GM23338 (cell line): ENCODE data around the gene SNX30. TPM values are rescaled to one million over a fixed set of nuclear protein-coding genes. Genes with fewer than 3 reads are reported as not detected.

Experiments used
- ATAC-seq: fragments of 200-7000 bp; cut with Tn5 transposase; 3 replicates; pipeline ENCODE4 v1.9.1; 2020
- DNase-seq: peaks from one replicate; pipeline ENCODE4 v3.0.0-alpha.2; 2015; ENCODE audit warnings: low spot score
- H2AFZ ChIP-seq: fragments of 200-600 bp; sonication (generic); 2 replicates; pipeline ENCODE4 v1.8.0; 2016; ENCODE audit warnings: antibody characterized with exemption, mild to moderate bottlenecking, moderate library complexity
- H3F3A ChIP-seq: fragments of 200-600 bp; sonication (generic); replicated peaks from 2 replicates; pipeline ENCODE4 v1.8.0; 2017; ENCODE audit warnings: antibody characterized with exemption, mixed run types, low read depth
- H3K27ac ChIP-seq: fragments of 200-600 bp; sonication (generic); 2 replicates; pipeline ENCODE4 v1.6.1; 2016; ENCODE audit warnings: low read depth
- H3K27me3 ChIP-seq: fragments of 200-600 bp; sonication (generic); 2 replicates; pipeline ENCODE4 v1.8.0; 2016; ENCODE audit warnings: mild to moderate bottlenecking, mixed run types, moderate library complexity; ENCODE audit not compliant: insufficient read depth
- H3K36me3 ChIP-seq: fragments of 200-600 bp; sonication (generic); 2 replicates; pipeline ENCODE4 v1.8.0; 2016; ENCODE audit warnings: mild to moderate bottlenecking; ENCODE audit not compliant: insufficient read depth
- H3K4me1 ChIP-seq: fragments of 200-600 bp; sonication (generic); 2 replicates; pipeline ENCODE4 v1.8.0; 2016; ENCODE audit warnings: mild to moderate bottlenecking, moderate library complexity; ENCODE audit not compliant: insufficient read depth
- H3K4me2 ChIP-seq: fragments of 200-600 bp; sonication (generic); 2 replicates; pipeline ENCODE4 v1.7.1; 2017; ENCODE audit warnings: mixed run types
- H3K4me3 ChIP-seq: fragments of 200-600 bp; sonication (generic); 2 replicates; pipeline ENCODE4 v1.6.1; 2016; ENCODE audit warnings: mixed run types
- H3K79me2 ChIP-seq: fragments of 200-600 bp; sonication (generic); replicated peaks from 2 replicates; pipeline ENCODE4 v1.8.0; 2017; ENCODE audit warnings: mild to moderate bottlenecking; ENCODE audit not compliant: insufficient read depth
- H3K9me2 ChIP-seq: fragments of 200-600 bp; sonication (generic); 2 replicates; pipeline ENCODE4 v1.8.0; 2017; ENCODE audit not compliant: insufficient read depth
- H4K20me1 ChIP-seq: fragments of 200-600 bp; sonication (generic); replicated peaks from 2 replicates; pipeline ENCODE4 v1.8.0; 2017; ENCODE audit warnings: mild to moderate bottlenecking; ENCODE audit not compliant: insufficient read depth
- H3K27ac Mint-ChIP-seq: 2 replicates; pipeline ENCODE4 v1.8.0; 2020; ENCODE audit warnings: inconsistent platforms, mild to moderate bottlenecking, moderate library complexity, mixed read lengths
- H3K27me3 Mint-ChIP-seq: 3 replicates; pipeline ENCODE4 v1.8.0; 2022; ENCODE audit warnings: low read depth, mild to moderate bottlenecking, moderate library complexity, mixed read lengths, inconsistent platforms; ENCODE audit not compliant: insufficient read depth, poor library complexity
- H3K36me3 Mint-ChIP-seq: 3 replicates; pipeline ENCODE4 v1.8.0; 2021; ENCODE audit warnings: low read depth, mild to moderate bottlenecking, inconsistent platforms, moderate library complexity, mixed read lengths
- H3K4me1 Mint-ChIP-seq: 3 replicates; pipeline ENCODE4 v1.8.0; 2020; ENCODE audit warnings: mild to moderate bottlenecking, inconsistent platforms, mixed read lengths
- H3K4me3 Mint-ChIP-seq: 3 replicates; pipeline ENCODE4 v1.8.0; 2021; ENCODE audit warnings: moderate library complexity, mild to moderate bottlenecking, inconsistent platforms, mixed read lengths
- H3K9me3 Mint-ChIP-seq: 3 replicates; pipeline ENCODE4 v1.8.0; 2020; ENCODE audit warnings: moderate library complexity, mild to moderate bottlenecking, inconsistent platforms, mixed read lengths
- CREB1 ChIP-seq: fragments of 250-450 bp; sonication (Bioruptor Pico); IDR thresholded peaks from 2 replicates; pipeline ENCODE4 v1.5.0; 2020; ENCODE audit warnings: low read depth, mild to moderate bottlenecking, moderate library complexity
- CTCF ChIP-seq, 2 experiments: fragments of 200-600 bp in 1 of 2; sonication (generic) in 1 of 2; conservative IDR thresholded peaks; 2 replicates each; pipeline versions ENCODE4 v1.5.1 to v1.6.1; 2016 to 2017; ENCODE audit warnings: antibody characterized with exemption in 2 of 2, low read depth in 2 of 2, mild to moderate bottlenecking in 2 of 2, moderate library complexity in 1 of 2
- ETS1 ChIP-seq: IDR thresholded peaks from 2 replicates; pipeline ENCODE4 v1.6.1; 2016; ENCODE audit warnings: antibody characterized with exemption
- EZH2 ChIP-seq: fragments of 200-600 bp; sonication (generic); IDR thresholded peaks from one replicate; pipeline ENCODE4 v1.8.0; 2017; ENCODE audit warnings: antibody characterized with exemption, mild to moderate bottlenecking, low read depth; ENCODE audit not compliant: unreplicated experiment
- EZH2phosphoT487 ChIP-seq: fragments of 200-600 bp; sonication (generic); IDR thresholded peaks from one replicate; pipeline ENCODE4 v1.8.1; 2018; ENCODE audit warnings: antibody characterized with exemption; ENCODE audit not compliant: unreplicated experiment
- JUNB ChIP-seq: IDR thresholded peaks from one replicate; pipeline ENCODE4 v1.6.1; 2016; ENCODE audit warnings: antibody characterized with exemption; ENCODE audit not compliant: unreplicated experiment
- NANOG ChIP-seq: IDR thresholded peaks from 2 replicates; pipeline ENCODE4 v1.6.1; 2016; ENCODE audit warnings: antibody characterized with exemption, borderline replicate concordance
- POLR2AphosphoS5 ChIP-seq: IDR thresholded peaks from 2 replicates; pipeline ENCODE4 v1.6.1; 2016; ENCODE audit warnings: antibody characterized with exemption, low read depth
- REST ChIP-seq: IDR thresholded peaks from one replicate; pipeline ENCODE4 v1.6.1; 2018; ENCODE audit warnings: antibody characterized with exemption; ENCODE audit not compliant: unreplicated experiment
- STAT1 ChIP-seq: IDR thresholded peaks from one replicate; pipeline ENCODE4 v1.6.1; 2016; ENCODE audit warnings: antibody characterized with exemption; ENCODE audit not compliant: unreplicated experiment
- ZNF114 ChIP-seq: fragments of 250-450 bp; sonication (Bioruptor Pico); IDR thresholded peaks from 2 replicates; pipeline ENCODE4 v1.5.0; 2020; ENCODE audit warnings: mild to moderate bottlenecking, moderate library complexity
- ZNF331 ChIP-seq: fragments of 250-450 bp; sonication (Bioruptor Pico); IDR thresholded peaks from 2 replicates; pipeline ENCODE4 v1.5.0; 2020; ENCODE audit warnings: low read depth, mild to moderate bottlenecking, moderate library complexity
- polyA plus RNA-seq: library from polyadenylated mRNA; unstranded; fragments of >200 nt; fragmentation: Nextera tagmentation; extraction: Ambion mirVana; gene quantifications from 2 replicates; pipeline ENCODE4 v1.2.1, GENCODE V29; 2016
- total RNA-seq: library from RNA; depleted of rRNA; stranded (reverse); fragments of >200 nt; shearing (Covaris generic); gene quantifications from 2 replicates; pipeline ENCODE4 v1.2.3, GENCODE V29; 2014
- TF ChIP-seq, protein P1 (sequence below): fragments of 250-450 bp; sonication (Bioruptor Pico); IDR thresholded peaks from 2 replicates; pipeline ENCODE4 v1.5.0; 2020; ENCODE audit warnings: mild to moderate bottlenecking, moderate library complexity

Gene SNX30
- total and polyA plus RNA-seq, 2 experiments from 2014 or later, result 2.1 to 17.8 TPM

DNA sequence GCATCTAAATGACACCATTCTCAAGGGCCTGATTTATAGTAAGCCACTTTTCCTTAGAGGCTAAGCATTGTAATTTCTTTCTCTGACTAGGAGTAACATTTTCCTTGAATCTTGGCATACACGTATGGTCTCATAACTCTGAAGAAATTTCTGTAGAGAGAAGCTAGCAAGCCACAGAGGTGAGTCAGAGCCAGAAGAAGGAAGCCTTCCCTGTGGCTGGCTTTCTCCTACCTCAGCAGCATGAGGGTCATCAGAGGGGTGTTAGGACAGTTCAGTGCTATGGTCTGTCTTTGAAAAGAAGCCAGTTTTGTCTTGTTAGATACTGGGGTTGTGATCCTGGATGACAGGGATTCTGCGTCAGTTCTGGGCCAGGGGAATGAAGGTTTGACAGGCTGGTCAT lies 3.2 kb downstream of the SNX30 start:
- TF ChIP-seq NANOG (no peak), ZNF114 (no peak), CTCF (conservative IDR thresholded peaks at IDR 0.05; ENCODE audit: low read depth in 2 of 2) (no peak), POLR2AphosphoS5 (no peak), JUNB (no peak), EZH2 (no peak), EZH2phosphoT487 (no peak), REST (no peak), ZNF331 (CRISPR knock-in tag) (no peak), ETS1 (no peak), CREB1 (no peak), STAT1 (no peak)
- TF ChIP-seq, protein P1, sequence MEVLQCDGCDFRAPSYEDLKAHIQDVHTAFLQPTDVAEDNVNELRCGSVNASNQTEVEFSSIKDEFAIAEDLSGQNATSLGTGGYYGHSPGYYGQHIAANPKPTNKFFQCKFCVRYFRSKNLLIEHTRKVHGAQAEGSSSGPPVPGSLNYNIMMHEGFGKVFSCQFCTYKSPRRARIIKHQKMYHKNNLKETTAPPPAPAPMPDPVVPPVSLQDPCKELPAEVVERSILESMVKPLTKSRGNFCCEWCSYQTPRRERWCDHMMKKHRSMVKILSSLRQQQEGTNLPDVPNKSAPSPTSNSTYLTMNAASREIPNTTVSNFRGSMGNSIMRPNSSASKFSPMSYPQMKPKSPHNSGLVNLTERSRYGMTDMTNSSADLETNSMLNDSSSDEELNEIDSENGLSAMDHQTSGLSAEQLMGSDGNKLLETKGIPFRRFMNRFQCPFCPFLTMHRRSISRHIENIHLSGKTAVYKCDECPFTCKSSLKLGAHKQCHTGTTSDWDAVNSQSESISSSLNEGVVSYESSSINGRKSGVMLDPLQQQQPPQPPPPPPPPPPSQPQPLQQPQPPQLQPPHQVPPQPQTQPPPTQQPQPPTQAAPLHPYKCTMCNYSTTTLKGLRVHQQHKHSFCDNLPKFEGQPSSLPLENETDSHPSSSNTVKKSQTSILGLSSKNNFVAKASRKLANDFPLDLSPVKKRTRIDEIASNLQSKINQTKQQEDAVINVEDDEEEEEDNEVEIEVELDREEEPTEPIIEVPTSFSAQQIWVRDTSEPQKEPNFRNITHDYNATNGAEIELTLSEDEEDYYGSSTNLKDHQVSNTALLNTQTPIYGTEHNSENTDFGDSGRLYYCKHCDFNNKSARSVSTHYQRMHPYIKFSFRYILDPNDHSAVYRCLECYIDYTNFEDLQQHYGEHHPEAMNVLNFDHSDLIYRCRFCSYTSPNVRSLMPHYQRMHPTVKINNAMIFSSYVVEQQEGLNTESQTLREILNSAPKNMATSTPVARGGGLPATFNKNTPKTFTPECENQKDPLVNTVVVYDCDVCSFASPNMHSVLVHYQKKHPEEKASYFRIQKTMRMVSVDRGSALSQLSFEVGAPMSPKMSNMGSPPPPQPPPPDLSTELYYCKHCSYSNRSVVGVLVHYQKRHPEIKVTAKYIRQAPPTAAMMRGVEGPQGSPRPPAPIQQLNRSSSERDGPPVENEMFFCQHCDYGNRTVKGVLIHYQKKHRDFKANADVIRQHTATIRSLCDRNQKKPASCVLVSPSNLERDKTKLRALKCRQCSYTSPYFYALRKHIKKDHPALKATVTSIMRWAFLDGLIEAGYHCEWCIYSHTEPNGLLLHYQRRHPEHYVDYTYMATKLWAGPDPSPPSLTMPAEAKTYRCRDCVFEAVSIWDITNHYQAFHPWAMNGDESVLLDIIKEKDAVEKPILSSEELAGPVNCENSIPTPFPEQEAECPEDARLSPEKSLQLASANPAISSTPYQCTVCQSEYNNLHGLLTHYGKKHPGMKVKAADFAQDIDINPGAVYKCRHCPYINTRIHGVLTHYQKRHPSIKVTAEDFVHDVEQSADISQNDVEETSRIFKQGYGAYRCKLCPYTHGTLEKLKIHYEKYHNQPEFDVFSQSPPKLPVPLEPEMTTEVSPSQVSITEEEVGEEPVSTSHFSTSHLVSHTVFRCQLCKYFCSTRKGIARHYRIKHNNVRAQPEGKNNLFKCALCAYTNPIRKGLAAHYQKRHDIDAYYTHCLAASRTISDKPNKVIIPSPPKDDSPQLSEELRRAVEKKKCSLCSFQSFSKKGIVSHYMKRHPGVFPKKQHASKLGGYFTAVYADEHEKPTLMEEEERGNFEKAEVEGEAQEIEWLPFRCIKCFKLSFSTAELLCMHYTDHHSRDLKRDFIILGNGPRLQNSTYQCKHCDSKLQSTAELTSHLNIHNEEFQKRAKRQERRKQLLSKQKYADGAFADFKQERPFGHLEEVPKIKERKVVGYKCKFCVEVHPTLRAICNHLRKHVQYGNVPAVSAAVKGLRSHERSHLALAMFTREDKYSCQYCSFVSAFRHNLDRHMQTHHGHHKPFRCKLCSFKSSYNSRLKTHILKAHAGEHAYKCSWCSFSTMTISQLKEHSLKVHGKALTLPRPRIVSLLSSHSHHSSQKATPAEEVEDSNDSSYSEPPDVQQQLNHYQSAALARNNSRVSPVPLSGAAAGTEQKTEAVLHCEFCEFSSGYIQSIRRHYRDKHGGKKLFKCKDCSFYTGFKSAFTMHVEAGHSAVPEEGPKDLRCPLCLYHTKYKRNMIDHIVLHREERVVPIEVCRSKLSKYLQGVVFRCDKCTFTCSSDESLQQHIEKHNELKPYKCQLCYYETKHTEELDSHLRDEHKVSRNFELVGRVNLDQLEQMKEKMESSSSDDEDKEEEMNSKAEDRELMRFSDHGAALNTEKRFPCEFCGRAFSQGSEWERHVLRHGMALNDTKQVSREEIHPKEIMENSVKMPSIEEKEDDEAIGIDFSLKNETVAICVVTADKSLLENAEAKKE (CRISPR knock-in tag), result no peak
- H3K27me3 ChIP-seq, result peaks cover 12% of the 10 kb centered on the region
- ATAC-seq (no peak), DNase-seq (no peak)
- H2AFZ ChIP-seq, result no peak overlapping the region
- no peaks in the 10 kb centered on the region for H3K9me2 ChIP-seq
- H3K79me2 ChIP-seq, result no peaks in the 10 kb centered on the region; the same call in 1 of the 2 replicates
- H3K4me1 Mint-ChIP-seq, result peaks cover 23% of the 10 kb centered on the region
- H4K20me1 ChIP-seq, result peaks cover 4% of the 10 kb centered on the region; the same call in 1 of the 2 replicates
- H3K36me3 ChIP-seq, result no peaks in the 10 kb centered on the region
- no peaks in the 10 kb centered on the region for H3K9me3 Mint-ChIP-seq
- H3K27ac ChIP-seq, result no peak overlapping the region
- H3K4me3 ChIP-seq, result no peak overlapping the region
- peaks cover 11% of the 10 kb centered on the region for H3K27me3 Mint-ChIP-seq
- peaks cover 12% of the 10 kb centered on the region for H3K4me1 ChIP-seq
- no peak overlapping the region for H3K27ac Mint-ChIP-seq
- peaks cover 10% of the 10 kb centered on the region; the same call in 1 of the 2 replicates for H3F3A ChIP-seq
- H3K36me3 Mint-ChIP-seq, result no peaks in the 10 kb centered on the region; the same call in 2 of the 3 replicates
- H3K4me3 Mint-ChIP-seq, result no peak overlapping the region
- H3K4me2 ChIP-seq, result no peak overlapping the region
